Mononuclear cell (primary cell): ENCODE data around the gene OXT. TPM values are rescaled to one million over a fixed set of nuclear protein-coding genes. Genes with fewer than 3 reads are reported as not detected.
A peak's percentile ranks its signal among the peaks of the same experiment; 100 is the strongest.
"Not testable (repeated sequence)": the region's sequence is repeated elsewhere in the genome, so short reads cannot be mapped to it uniquely, and the experiment has no call there.

ENCODE experiments used
- H3K27me3 ChIP-seq: 2 replicates; pipeline ENCODE4 v1.6.0; 2011; ENCODE audit warnings: low read length, control low read depth; ENCODE audit not compliant: insufficient read depth
- H3K4me1 ChIP-seq: 2 replicates; pipeline ENCODE4 v1.5.1; 2011; ENCODE audit warnings: mild to moderate bottlenecking, low read length, control low read depth; ENCODE audit not compliant: insufficient read depth
- H3K4me3 ChIP-seq: 2 replicates; pipeline ENCODE4 v1.5.1; 2011; ENCODE audit warnings: mild to moderate bottlenecking, low read length, moderate library complexity
- H3K9me3 ChIP-seq: 2 replicates; pipeline ENCODE4 v1.5.1; 2011; ENCODE audit warnings: low read depth, mild to moderate bottlenecking, control low read depth, low read length
- total RNA-seq: library from RNA; depleted of rRNA; stranded (reverse); fragments of >200 nt; gene quantifications from one replicate; pipeline ENCODE4 v1.2.3, GENCODE V29; 2012

The OXT gene
- total RNA-seq, 1 donor, result not detected

- H3K9me3 ChIP-seq, result no peaks in the 10 kb centered on the region
- no peaks in the 10 kb centered on the region for H3K27me3 ChIP-seq
- peaks cover 22% of the 10 kb centered on the region for H3K4me1 ChIP-seq
- H3K4me3 ChIP-seq, result peak overlapping the region; percentile 74
These were observed 26.2 kb upstream of the OXT start for GRCh38 chr20:3045042-3045815.

- Histone ChIP-seq H3K9me3 (no peaks in the 10 kb centered on the region), H3K4me3 (peak within 1 kb of the TSS; percentile 74), H3K27me3 (no peaks in the 10 kb centered on the region), H3K4me1 (peaks cover 22% of the 10 kb centered on the region)
These were observed 25.4 kb upstream of the OXT start, which contains the start of gene MRPS26 for GRCh38 chr20:3045816-3046676. Gene MRPS26, plus strand, starts transcription at chr20:3046052. Its CDS starts 17 bp downstream, at chr20:3046069.

- Histone ChIP-seq H3K27me3 (no peaks in the 10 kb centered on the region), H3K4me1 (peaks cover 22% of the 10 kb centered on the region), H3K4me3 (peak overlapping the region; percentile 74), H3K9me3 (no peaks in the 10 kb centered on the region)
These were observed 24.6 kb upstream of the OXT start for GRCh38 chr20:3046677-3047462.

- H3K27me3 ChIP-seq, result no peaks in the 10 kb centered on the region
- H3K4me3 ChIP-seq, result no peak overlapping the region
- H3K9me3 ChIP-seq, result no peaks in the 10 kb centered on the region
- H3K4me1 ChIP-seq, result peaks cover 22% of the 10 kb centered on the region
These were observed 23.7 kb upstream of the OXT start for GRCh38 chr20:3047486-3048419.

GRCh38 chr20:3051385-3052019 is 19.9 kb upstream of the OXT start:
- Histone ChIP-seq H3K4me3 (no peak overlapping the region), H3K27me3 (no peaks in the 10 kb centered on the region), H3K4me1 (peaks cover 10% of the 10 kb centered on the region), H3K9me3 (no peaks in the 10 kb centered on the region)

- Histone ChIP-seq H3K4me1 (no peaks in the 10 kb centered on the region), H3K9me3 (no peaks in the 10 kb centered on the region), H3K27me3 (no peaks in the 10 kb centered on the region), H3K4me3 (no peak overlapping the region)
These were observed 11.9 kb upstream of the OXT start for GRCh38 chr20:3059489-3059888.

- H3K4me1 ChIP-seq, H3K9me3 ChIP-seq, H3K27me3 ChIP-seq, H3K4me3 ChIP-seq: not testable (repeated sequence)
These were observed 7.3 kb upstream of the OXT start for GRCh38 chr20:3064119-3064518.

- Histone ChIP-seq H3K4me1 (peaks cover 15% of the 10 kb centered on the region), H3K4me3 (no peak overlapping the region), H3K27me3 (peaks cover 8% of the 10 kb centered on the region), H3K9me3 (no peaks in the 10 kb centered on the region)
These were observed 4.0 kb upstream of the OXT start for GRCh38 chr20:3067139-3068014.

GRCh38 chr20:3068075-3068474 is 3.3 kb upstream of the OXT start:
- peaks cover 19% of the 10 kb centered on the region for H3K4me1 ChIP-seq
- no peaks in the 10 kb centered on the region for H3K9me3 ChIP-seq
- peaks cover 13% of the 10 kb centered on the region for H3K27me3 ChIP-seq
- H3K4me3 ChIP-seq, result no peak overlapping the region

GRCh38 chr20:3068986-3069900 is 2.2 kb upstream of the OXT start:
- H3K4me3 ChIP-seq, result no peak overlapping the region
- H3K4me1 ChIP-seq, result peaks cover 19% of the 10 kb centered on the region
- H3K9me3 ChIP-seq, result no peaks in the 10 kb centered on the region
- H3K27me3 ChIP-seq, result peaks cover 15% of the 10 kb centered on the region

GRCh38 chr20:3070725-3071124 is 695 bp upstream of the OXT start:
- Histone ChIP-seq H3K9me3 (no peaks in the 10 kb centered on the region), H3K4me3 (no peak overlapping the region), H3K4me1 (peaks cover 19% of the 10 kb centered on the region), H3K27me3 (peaks cover 15% of the 10 kb centered on the region)

GRCh38 chr20:3071266-3071609 is 182 bp upstream of the OXT start:
- Histone ChIP-seq H3K27me3 (peaks cover 15% of the 10 kb centered on the region), H3K4me1 (peaks cover 19% of the 10 kb centered on the region), H3K4me3 (peak overlapping the region; percentile 35), H3K9me3 (no peaks in the 10 kb centered on the region)
